ENCODE measurements around the gene ROR2.

GRCh38 chr9:91547081-91547480, 402.9 kb downstream of the ROR2 start:
- TF ChIP-seq CTCF (IDR thresholded peaks at IDR 0.05) (no peak), POLR2A (IDR thresholded peaks at IDR 0.05) (no peak), POLR2AphosphoS5 (IDR thresholded peaks at IDR 0.05) (no peak)
